Sigmoid colon (tissue), 4 donors: ENCODE results near the gene MRPL2.

Source experiments
- EP300 ChIP-seq, 4 donors: sonication (generic); formaldehyde crosslinking; IDR thresholded peaks; one replicate each; pipeline ENCODE4 v1.6.1; 2017; ENCODE audit warnings: antibody characterized with exemption in 4 of 4
- POLR2A ChIP-seq, 2 donors: fragments of 450-650 bp; IDR thresholded peaks; one replicate each; pipeline ENCODE4 v1.6.1; 2016; ENCODE audit warnings: antibody characterized with exemption in 2 of 2, mild to moderate bottlenecking in 2 of 2, moderate library complexity in 2 of 2

GRCh38 chr6:43097098-43097489, 37.9 kb upstream of the MRPL2 start:
- TF ChIP-seq POLR2A (IDR thresholded peaks at IDR 0.05) (no peak), EP300 (IDR thresholded peaks at IDR 0.05) (no peak)
